ENCODE data around the gene SLC25A52.

DNA sequence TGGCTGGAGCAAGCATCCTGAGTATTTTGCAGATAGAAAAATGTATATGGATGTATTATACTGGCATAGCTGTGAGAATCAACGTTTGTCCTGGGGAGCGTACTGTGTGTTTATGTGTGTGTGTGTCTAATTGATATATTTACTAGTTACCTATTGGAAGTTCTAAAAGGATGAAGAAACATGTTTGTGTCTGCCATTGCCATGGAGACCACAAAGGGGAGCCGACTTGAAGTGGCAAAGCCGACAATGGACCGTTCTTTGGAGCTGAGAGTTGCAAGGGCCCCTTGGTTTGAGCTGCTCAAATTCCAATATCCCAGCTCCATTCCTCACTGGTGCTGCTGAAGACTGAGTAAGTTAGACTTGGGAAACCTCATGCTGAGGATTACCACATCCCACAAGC is 14.3 kb upstream of the SLC25A52 start:
- TF ChIP-seq SIN3A (IDR thresholded peaks at IDR 0.05; ENCODE audit: borderline replicate concordance in 2 of 2, control insufficient read depth in 1 of 2, low read depth in 2 of 2, low read length in 2 of 2) (no peak), SAP30 (IDR thresholded peaks at IDR 0.05; ENCODE audit: borderline replicate concordance, insufficient read depth, low read depth, low read length, poor library complexity, severe bottlenecking) (no peak), RFX1 (IDR thresholded peaks at IDR 0.05) (peak; percentile 12; the same call in 1 of the 2 replicates), JUND (IDR thresholded peaks at IDR 0.05; ENCODE audit: borderline replicate concordance, low read depth, low read length) (no peak), JUND (tag; IDR thresholded peaks at IDR 0.05; ENCODE audit: borderline replicate concordance, low read depth, low read length) (no peak), TCF7L2 (IDR thresholded peaks at IDR 0.05; ENCODE audit: low read depth, low read length) (no peak), HEY1 (CRISPR knock-in tag; IDR thresholded peaks at IDR 0.05; ENCODE audit: borderline replicate concordance) (no peak), EGR1 (conservative IDR thresholded peaks at IDR 0.05) (no peak), FOXA3 (CRISPR knock-in tag; conservative IDR thresholded peaks at IDR 0.05 in 1 of 2, IDR thresholded peaks at IDR 0.05 in 1 of 2) (no peak), RCOR1 (IDR thresholded peaks at IDR 0.05; ENCODE audit: borderline replicate concordance in 1 of 2, low read depth in 2 of 2, low read length in 2 of 2) (no peak), POLR2A (conservative IDR thresholded peaks at IDR 0.05) (no peak)
- TF ChIP-seq, protein P1, sequence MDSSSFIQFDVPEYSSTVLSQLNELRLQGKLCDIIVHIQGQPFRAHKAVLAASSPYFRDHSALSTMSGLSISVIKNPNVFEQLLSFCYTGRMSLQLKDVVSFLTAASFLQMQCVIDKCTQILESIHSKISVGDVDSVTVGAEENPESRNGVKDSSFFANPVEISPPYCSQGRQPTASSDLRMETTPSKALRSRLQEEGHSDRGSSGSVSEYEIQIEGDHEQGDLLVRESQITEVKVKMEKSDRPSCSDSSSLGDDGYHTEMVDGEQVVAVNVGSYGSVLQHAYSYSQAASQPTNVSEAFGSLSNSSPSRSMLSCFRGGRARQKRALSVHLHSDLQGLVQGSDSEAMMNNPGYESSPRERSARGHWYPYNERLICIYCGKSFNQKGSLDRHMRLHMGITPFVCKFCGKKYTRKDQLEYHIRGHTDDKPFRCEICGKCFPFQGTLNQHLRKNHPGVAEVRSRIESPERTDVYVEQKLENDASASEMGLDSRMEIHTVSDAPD (CRISPR knock-in tag; IDR thresholded peaks at IDR 0.05), result no peak
- TF ChIP-seq, protein P2, sequence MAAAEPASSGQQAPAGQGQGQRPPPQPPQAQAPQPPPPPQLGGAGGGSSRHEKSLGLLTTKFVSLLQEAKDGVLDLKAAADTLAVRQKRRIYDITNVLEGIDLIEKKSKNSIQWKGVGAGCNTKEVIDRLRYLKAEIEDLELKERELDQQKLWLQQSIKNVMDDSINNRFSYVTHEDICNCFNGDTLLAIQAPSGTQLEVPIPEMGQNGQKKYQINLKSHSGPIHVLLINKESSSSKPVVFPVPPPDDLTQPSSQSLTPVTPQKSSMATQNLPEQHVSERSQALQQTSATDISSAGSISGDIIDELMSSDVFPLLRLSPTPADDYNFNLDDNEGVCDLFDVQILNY (CRISPR knock-in tag; IDR thresholded peaks at IDR 0.05), result no peak
- TF ChIP-seq, protein P3, sequence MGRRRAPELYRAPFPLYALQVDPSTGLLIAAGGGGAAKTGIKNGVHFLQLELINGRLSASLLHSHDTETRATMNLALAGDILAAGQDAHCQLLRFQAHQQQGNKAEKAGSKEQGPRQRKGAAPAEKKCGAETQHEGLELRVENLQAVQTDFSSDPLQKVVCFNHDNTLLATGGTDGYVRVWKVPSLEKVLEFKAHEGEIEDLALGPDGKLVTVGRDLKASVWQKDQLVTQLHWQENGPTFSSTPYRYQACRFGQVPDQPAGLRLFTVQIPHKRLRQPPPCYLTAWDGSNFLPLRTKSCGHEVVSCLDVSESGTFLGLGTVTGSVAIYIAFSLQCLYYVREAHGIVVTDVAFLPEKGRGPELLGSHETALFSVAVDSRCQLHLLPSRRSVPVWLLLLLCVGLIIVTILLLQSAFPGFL (CRISPR knock-in tag; IDR thresholded peaks at IDR 0.05), result no peak
- TF ChIP-seq, protein P4, sequence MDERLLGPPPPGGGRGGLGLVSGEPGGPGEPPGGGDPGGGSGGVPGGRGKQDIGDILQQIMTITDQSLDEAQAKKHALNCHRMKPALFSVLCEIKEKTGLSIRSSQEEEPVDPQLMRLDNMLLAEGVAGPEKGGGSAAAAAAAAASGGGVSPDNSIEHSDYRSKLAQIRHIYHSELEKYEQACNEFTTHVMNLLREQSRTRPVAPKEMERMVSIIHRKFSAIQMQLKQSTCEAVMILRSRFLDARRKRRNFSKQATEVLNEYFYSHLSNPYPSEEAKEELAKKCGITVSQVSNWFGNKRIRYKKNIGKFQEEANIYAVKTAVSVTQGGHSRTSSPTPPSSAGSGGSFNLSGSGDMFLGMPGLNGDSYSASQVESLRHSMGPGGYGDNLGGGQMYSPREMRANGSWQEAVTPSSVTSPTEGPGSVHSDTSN (CRISPR knock-in tag; IDR thresholded peaks at IDR 0.05; ENCODE audit: low read depth), result no peak
- TF ChIP-seq, protein P4 (tag; conservative IDR thresholded peaks at IDR 0.05; ENCODE audit: low read depth), result no peak

Measured in K562 (cell line).